ENCODE data around the gene RANBP3. TPM values are rescaled to one million over a fixed set of nuclear protein-coding genes. Genes with fewer than 3 reads are reported as not detected.
A peak's percentile ranks its signal among the peaks of the same experiment; 100 is the strongest.
"Not testable (repeated sequence)": the region's sequence is repeated elsewhere in the genome, so short reads cannot be mapped to it uniquely, and the experiment has no call there.

Gene RANBP3
- total and polyA plus RNA-seq, 2 experiments from 2014 or later = 41.8 to 50.0 TPM

GRCh38 chr19:5964816-5965565, 12.9 kb downstream of the RANBP3 start:
- Histone ChIP-seq H3K4me3 (no peak overlapping the region), H2AFZ (no peak overlapping the region), H3K9ac (no peak overlapping the region), H3K9me2 (ENCODE audit: insufficient read depth) (no peaks in the 10 kb centered on the region), H3K79me2 (ENCODE audit: insufficient read depth) (peaks cover 100% of the 10 kb centered on the region), H3K36me3 (ENCODE audit: low read depth) (no peaks in the 10 kb centered on the region), H3F3A (ENCODE audit: insufficient read depth) (peaks cover 27% of the 10 kb centered on the region), H3K9me3 (ENCODE audit: low read depth) (no peaks in the 10 kb centered on the region), H3K4me2 (ENCODE audit: unreplicated experiment) (no peak overlapping the region), H4K20me1 (ENCODE audit: insufficient read depth) (0 out of 2 replicates have a peak, but pooled peaks cover 4% of the 10 kb centered on the region), H3K4me1 (ENCODE audit: insufficient read depth) (peaks cover 42% of the 10 kb centered on the region), H3K27me3 (replicated peaks; ENCODE audit: insufficient read depth) (no peaks in the 10 kb centered on the region), H3K27ac (no peak overlapping the region)
- in situ Hi-C loops (cut with MboI) = no loop called here
- WGBS, 2 experiments (ENCODE audit: low coverage in 1 of 2, low lambda C conversion rate in 2 of 2, missing lambda C conversion rate in 2 of 2) = 92 to 95% methylated on average over 3 to 5 of the region's 5 CpGs
- TF ChIP-seq EZH2 (IDR thresholded peaks at IDR 0.05; ENCODE audit: insufficient read depth, poor library complexity, severe bottlenecking) = no peak
- TF ChIP-seq EZH2phosphoT487 (IDR thresholded peaks at IDR 0.05; ENCODE audit: insufficient read depth, low read depth) = no peak
- DNase-seq = no peak

GRCh38 chr19:5963855-5964254, 14.1 kb downstream of the RANBP3 start:
- peaks cover 4% of the 10 kb centered on the region; the same call in 1 of the 2 replicates for H4K20me1 ChIP-seq (ENCODE audit: insufficient read depth)
- H3K36me3 ChIP-seq (ENCODE audit: low read depth) = no peaks in the 10 kb centered on the region
- 95 to 96% methylated on average over 6 to 7 of the region's 7 CpGs for WGBS, 2 experiments (ENCODE audit: low coverage in 1 of 2, low lambda C conversion rate in 2 of 2, missing lambda C conversion rate in 2 of 2)
- H3K27ac ChIP-seq = no peak overlapping the region
- H3K9ac ChIP-seq = no peak overlapping the region
- no peaks in the 10 kb centered on the region for H3K9me3 ChIP-seq (ENCODE audit: low read depth)
- H3K4me2 ChIP-seq (ENCODE audit: unreplicated experiment) = no peak overlapping the region
- in situ Hi-C loops (cut with MboI) = no loop called here
- no peak for DNase-seq
- peaks cover 23% of the 10 kb centered on the region for H3F3A ChIP-seq (ENCODE audit: insufficient read depth)
- no peaks in the 10 kb centered on the region for H3K27me3 ChIP-seq (replicated peaks; ENCODE audit: insufficient read depth)
- peaks cover 100% of the 10 kb centered on the region for H3K79me2 ChIP-seq (ENCODE audit: insufficient read depth)
- H3K9me2 ChIP-seq (ENCODE audit: insufficient read depth) = no peaks in the 10 kb centered on the region
- H3K4me1 ChIP-seq (ENCODE audit: insufficient read depth) = peaks cover 42% of the 10 kb centered on the region
- H3K4me3 ChIP-seq = no peak overlapping the region
- no peak for TF ChIP-seq EZH2 (IDR thresholded peaks at IDR 0.05; ENCODE audit: insufficient read depth, poor library complexity, severe bottlenecking)
- no peak overlapping the region for H2AFZ ChIP-seq

GRCh38 chr19:5963259-5963658, 14.7 kb downstream of the RANBP3 start:
- H3K36me3 ChIP-seq (ENCODE audit: low read depth); H3K4me3 ChIP-seq; H3K27me3 ChIP-seq (replicated peaks; ENCODE audit: insufficient read depth); H3K9me3 ChIP-seq (ENCODE audit: low read depth); H3K4me2 ChIP-seq (ENCODE audit: unreplicated experiment); DNase-seq; H3K9me2 ChIP-seq (ENCODE audit: insufficient read depth); H2AFZ ChIP-seq; H4K20me1 ChIP-seq (ENCODE audit: insufficient read depth); in situ Hi-C loops (cut with MboI); H3K9ac ChIP-seq: not testable (repeated sequence)
- Histone ChIP-seq H3K27ac (peak overlapping the region; percentile 80; the same call in 1 of the 2 replicates), H3K79me2 (ENCODE audit: insufficient read depth) (peaks cover 100% of the 10 kb centered on the region), H3K4me1 (ENCODE audit: insufficient read depth) (peaks cover 42% of the 10 kb centered on the region), H3F3A (ENCODE audit: insufficient read depth) (peaks cover 23% of the 10 kb centered on the region)
- WGBS, 2 experiments (ENCODE audit: low coverage in 1 of 2, low lambda C conversion rate in 2 of 2, missing lambda C conversion rate in 2 of 2) = 96 to 99% methylated on average over 6 of the region's 6 CpGs

- H3K79me2 ChIP-seq (ENCODE audit: insufficient read depth) = peaks cover 100% of the 10 kb centered on the region
- H3K9me2 ChIP-seq (ENCODE audit: insufficient read depth) = no peaks in the 10 kb centered on the region
- in situ Hi-C loops (cut with MboI) = no loop called here
- no peak for TF ChIP-seq EZH2phosphoT487 (IDR thresholded peaks at IDR 0.05; ENCODE audit: insufficient read depth, low read depth)
- no peak for TF ChIP-seq EZH2 (IDR thresholded peaks at IDR 0.05; ENCODE audit: insufficient read depth, poor library complexity, severe bottlenecking)
- peak; percentile 78 for DNase-seq
- peak overlapping the region; percentile 68 for H3K9ac ChIP-seq
- 35 to 37% methylated on average over 29 of the region's 29 CpGs for WGBS, 2 experiments (ENCODE audit: low coverage in 1 of 2, low lambda C conversion rate in 2 of 2, missing lambda C conversion rate in 2 of 2)
- 0 out of 2 replicates have a peak overlapping the region, but pooled peaks have one; percentile 6 for H3K4me3 ChIP-seq
- H3K4me1 ChIP-seq (ENCODE audit: insufficient read depth) = peaks cover 35% of the 10 kb centered on the region
- H3K27me3 ChIP-seq (replicated peaks; ENCODE audit: insufficient read depth) = no peaks in the 10 kb centered on the region
- peaks cover 21% of the 10 kb centered on the region for H3F3A ChIP-seq (ENCODE audit: insufficient read depth)
- H3K27ac ChIP-seq = peak overlapping the region; percentile 80
- no peaks in the 10 kb centered on the region for H3K36me3 ChIP-seq (ENCODE audit: low read depth)
- no peaks in the 10 kb centered on the region for H3K9me3 ChIP-seq (ENCODE audit: low read depth)
- peak overlapping the region; percentile 73 for H3K4me2 ChIP-seq (ENCODE audit: unreplicated experiment)
- no peak overlapping the region for H2AFZ ChIP-seq
- peaks cover 7% of the 10 kb centered on the region; the same call in 1 of the 2 replicates for H4K20me1 ChIP-seq (ENCODE audit: insufficient read depth)
Observed at GRCh38 chr19:5961969-5962945, 15.7 kb downstream of the RANBP3 start.

- H3K9me2 ChIP-seq (ENCODE audit: insufficient read depth); H3K27me3 ChIP-seq (replicated peaks; ENCODE audit: insufficient read depth); H4K20me1 ChIP-seq (ENCODE audit: insufficient read depth); H3K9me3 ChIP-seq (ENCODE audit: low read depth); H3K4me3 ChIP-seq; DNase-seq; H2AFZ ChIP-seq; in situ Hi-C loops (cut with MboI); H3K36me3 ChIP-seq (ENCODE audit: low read depth): not testable (repeated sequence)
- H3F3A ChIP-seq (ENCODE audit: insufficient read depth) = peaks cover 16% of the 10 kb centered on the region
- H3K79me2 ChIP-seq (ENCODE audit: insufficient read depth) = peaks cover 100% of the 10 kb centered on the region
- peak overlapping the region; percentile 73 for H3K4me2 ChIP-seq (ENCODE audit: unreplicated experiment)
- peak overlapping the region; percentile 68 for H3K9ac ChIP-seq
- H3K27ac ChIP-seq = peak overlapping the region; percentile 80
- peaks cover 29% of the 10 kb centered on the region for H3K4me1 ChIP-seq (ENCODE audit: insufficient read depth)
- 95 to 100% methylated on average over 6 of the region's 6 CpGs for WGBS, 2 experiments (ENCODE audit: low coverage in 1 of 2, low lambda C conversion rate in 2 of 2, missing lambda C conversion rate in 2 of 2)
Observed at GRCh38 chr19:5961641-5961968, 16.3 kb downstream of the RANBP3 start.
